IPS-18c (cell line): Measurements from ENCODE around the gene COL20A1.

Experiments used
- H3K4me3 ChIP-seq: 2 replicates; pipeline ENCODE4 v1.7.0; 2013; ENCODE audit warnings: low read depth, mild to moderate bottlenecking, low read length, moderate library complexity; ENCODE audit not compliant: insufficient read depth
- H3K9me3 ChIP-seq: one replicate; pipeline ENCODE4 v1.6.1; 2013; ENCODE audit warnings: mild to moderate bottlenecking, low read length, moderate library complexity; ENCODE audit not compliant: control insufficient read depth, insufficient read depth

The COL20A1 gene

DNA sequence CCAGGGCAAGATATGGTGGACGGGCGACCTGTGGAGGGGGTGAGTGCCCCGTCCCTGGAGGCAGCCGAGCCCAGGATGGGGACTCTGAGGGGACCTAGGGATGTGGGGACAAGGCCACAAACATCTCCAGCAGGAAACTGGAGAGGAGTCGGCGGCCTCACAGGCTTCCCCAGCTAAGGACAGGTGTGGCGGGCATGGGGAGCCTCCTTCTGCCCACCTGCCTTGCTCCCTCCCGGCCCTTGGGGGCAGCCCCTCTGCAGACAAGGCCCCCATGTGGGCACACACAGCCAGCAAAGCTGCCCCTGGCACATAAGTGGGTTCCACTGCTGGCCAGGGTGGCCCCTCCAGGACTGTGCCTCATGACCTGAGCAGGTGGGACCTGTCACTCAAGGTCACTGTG is 63.5 kb downstream of the COL20A1 start:
- H3K9me3 ChIP-seq = no peaks in the 10 kb centered on the region

DNA sequence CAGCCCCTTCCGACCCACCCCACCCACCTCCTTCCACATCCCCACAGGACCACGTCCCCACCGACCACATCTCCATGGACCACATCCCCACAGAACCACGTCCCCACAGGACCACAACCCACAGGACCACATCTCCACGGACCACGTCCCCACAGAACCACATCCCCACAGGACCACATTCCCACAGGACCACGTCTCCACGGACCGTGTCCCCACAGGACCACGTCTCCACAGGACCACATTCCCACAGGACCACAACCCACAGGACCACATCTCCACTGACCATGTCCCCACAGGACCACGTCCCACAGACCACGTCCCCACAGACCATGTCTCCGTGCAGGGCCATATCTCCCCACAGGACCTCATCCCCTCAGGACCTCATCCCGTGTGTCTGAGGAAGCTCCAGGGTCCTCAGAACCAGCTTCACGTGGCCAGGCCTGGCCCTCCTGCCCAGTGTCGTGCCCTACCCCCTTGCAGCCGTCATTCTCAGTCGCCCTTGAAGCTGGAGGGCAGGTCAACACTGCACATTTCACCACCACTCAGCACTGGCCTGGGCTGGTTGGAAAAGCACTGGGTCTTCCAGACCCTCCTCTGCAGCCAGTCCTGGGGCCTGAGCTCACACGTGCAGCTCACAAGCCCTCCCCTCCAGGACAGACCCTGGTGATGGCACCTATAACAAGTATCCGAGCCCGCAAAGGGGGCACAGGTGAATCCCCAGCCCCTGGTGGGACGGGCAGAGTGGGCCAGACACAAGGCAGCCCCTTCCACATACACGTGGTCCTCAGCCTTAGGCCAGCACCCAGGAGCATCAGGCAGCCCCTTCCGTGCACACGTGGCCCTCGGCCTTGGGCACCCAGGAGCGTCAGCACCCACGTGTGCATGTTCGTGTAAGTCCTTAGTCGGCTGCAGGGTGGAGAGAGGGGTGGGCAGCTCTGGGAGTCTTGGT is 64.2 kb downstream of the COL20A1 start:
- Histone ChIP-seq H3K4me3 (no peak overlapping the region), H3K9me3 (no peaks in the 10 kb centered on the region)

More for the DNA sequence above, 63.5 kb downstream of the COL20A1 start:
- no peak overlapping the region for H3K4me3 ChIP-seq

DNA sequence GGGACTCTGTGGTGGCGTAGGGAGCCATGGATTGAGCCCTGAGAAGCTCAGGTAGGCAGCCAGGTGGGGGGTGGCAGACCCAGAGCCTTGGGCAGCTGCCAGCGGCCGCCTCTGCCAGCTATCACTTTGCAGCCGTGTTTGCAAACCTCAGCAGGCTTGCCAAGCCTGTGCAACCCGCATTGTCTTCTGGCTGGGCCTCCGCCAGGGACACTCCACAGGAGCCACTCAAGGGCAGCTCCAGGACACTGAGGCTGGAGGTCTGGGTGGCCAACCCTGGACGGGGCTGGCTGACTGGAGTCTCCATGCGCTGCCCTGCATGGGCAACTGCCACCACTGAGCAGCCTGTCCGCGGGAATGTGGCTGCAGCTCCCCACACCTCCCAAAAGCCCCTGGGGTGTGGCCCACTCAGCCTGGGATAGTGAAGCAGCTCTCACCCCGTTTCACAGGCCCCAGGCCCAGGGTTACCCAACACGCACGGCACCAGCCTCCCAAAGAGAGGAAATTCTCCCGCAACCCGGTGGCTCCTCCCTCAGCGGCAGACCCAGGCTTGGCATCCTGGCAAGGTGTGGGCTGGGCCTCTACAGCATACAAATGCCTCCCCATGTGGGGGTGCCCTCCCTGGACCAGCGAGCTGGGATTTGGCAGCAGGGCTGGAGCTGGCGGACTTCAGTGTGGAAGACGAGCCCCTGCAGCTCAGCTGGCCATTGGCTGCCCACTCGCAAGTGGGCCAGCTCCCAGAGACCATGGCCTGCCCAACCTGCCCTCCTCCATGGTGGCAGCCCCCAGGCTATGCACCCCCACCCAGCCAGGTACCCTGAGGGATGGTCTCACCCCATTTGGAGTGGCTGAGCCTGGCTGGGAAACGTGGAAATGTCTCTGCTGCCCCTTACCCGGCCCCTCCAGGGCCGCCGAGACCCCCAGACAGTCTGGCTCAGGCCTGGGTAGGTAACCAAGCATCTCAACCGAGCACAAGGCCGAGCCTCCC is 65.2 kb downstream of the COL20A1 start:
- Histone ChIP-seq H3K9me3 (no peaks in the 10 kb centered on the region), H3K4me3 (no peak overlapping the region)

DNA sequence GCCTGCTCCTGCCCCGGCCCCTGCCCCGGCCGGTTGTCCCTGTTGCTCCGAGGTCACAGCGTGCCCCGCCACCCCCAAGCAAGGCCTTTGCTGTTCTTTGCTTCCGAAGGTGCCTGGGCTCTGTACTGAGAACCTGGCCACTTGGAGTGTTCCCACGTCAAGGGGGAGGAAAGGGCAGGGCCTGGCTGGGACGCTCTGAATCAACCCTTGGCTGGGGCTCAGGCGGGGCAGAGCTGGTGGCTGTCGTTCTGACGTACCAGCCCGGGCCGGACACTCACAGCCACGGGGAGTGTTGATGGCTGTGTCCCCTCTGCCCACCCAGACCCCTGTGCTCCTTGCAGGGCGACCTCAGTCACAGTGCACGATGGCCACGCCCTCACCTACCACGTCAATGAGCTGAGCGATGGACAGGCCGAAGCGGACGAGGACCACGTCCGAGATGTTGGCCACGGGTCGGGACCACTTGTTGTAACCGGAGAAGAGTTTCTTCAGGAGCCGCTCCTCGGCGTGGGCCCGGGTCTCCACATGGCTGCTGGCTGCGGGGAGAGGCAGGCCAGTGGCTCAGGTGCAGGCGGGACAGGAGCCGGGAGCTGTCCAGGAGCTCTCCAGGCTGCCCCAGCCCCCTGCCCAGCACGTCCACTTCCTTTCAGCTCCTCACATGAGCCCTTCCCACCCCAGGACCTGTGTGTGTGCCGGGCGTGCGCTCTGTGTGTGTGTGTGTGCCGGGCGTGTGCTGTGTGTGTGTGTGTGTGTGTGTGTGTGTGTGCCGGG is 66.4 kb downstream of the COL20A1 start:
- no peaks in the 10 kb centered on the region for H3K9me3 ChIP-seq
- no peak overlapping the region for H3K4me3 ChIP-seq

DNA sequence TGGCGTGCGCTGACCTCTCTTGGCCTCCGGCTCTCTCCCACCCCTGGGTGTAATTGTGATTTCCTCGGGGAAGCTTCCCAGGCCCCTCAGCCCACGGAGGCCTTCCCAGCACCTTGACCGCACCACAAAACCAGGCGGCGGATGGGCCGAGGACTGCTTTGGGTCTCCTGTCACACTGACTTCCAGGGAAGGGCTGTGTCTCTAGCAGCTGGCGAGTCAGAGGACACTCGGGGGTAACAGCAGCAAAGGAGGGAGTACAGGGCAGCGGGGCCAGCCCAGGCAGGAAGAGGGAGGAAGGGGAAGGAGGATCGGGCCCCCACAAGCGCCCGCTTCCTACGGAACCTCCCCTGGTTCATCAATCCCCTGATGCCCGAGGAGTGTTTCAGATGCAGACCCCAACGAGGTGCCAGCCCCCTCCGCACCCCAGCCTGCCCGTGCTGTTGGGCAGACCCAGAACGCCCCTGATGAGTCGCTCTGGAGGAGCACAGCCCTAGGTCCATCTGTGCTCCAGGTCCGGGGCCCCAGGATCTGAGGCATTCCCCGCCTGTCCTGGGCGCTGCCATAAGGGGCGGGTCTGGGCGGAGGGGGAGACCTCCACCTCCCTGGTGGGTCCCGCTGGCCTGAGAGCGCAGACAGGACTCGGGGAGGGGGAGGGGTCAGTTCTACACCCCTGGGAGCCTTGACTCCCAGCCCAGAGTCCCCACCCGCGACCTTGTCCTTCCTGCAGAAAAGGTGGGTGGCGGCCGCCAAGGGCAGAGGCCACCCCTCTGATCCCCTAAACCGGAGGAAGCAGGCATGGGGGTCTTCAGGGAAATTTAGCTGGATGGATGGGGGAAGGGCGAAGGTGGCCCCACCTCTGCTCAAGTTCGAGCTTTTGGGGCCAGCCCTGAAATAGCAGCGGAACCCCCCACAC is 67.2 kb downstream of the COL20A1 start:
- no peaks in the 10 kb centered on the region for H3K9me3 ChIP-seq
- peak overlapping the region; percentile 51 for H3K4me3 ChIP-seq

DNA sequence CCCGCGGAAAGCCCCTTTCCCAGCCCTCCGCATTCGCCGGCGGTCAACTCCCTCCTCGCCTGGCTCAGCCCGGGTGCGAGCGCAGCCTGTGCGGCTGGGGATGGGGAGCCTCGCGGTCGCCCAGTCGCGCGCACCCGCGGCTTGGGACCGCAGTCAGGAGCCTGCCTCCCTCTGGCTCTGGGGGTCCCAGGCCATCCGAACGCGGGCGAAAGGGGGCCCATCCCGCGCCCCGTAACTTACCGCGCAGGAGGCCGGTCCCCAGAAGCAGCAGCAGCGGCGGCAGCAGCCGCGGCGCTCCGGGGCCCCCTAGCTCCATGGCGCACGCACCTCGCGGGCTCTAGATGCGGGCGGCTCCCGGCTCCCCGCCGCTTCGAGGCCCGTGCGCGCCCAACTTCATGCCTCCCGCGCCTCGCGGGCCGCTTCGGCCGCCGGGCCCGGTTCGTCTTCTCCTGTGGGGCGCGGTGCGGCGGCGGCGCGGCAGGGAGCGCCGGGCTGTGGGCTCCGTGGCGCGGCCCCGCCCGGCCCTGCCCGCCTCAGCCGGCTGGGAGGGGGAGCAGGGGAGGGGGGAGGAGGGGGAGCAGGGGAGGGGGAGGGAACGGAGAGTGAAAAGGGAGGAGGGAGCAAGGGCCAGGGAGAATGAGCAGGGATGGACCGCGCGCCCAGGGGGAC is 68.0 kb downstream of the COL20A1 start, which contains the start of gene CHRNA4:
Gene CHRNA4 (minus strand): TSS at position 500 of the 669 bp plus-strand sequence. CDS start 184 bp downstream, at position 316.
- Histone ChIP-seq H3K9me3 (no peaks in the 10 kb centered on the region), H3K4me3 (peak within 1 kb of the TSS; percentile 51)

DNA sequence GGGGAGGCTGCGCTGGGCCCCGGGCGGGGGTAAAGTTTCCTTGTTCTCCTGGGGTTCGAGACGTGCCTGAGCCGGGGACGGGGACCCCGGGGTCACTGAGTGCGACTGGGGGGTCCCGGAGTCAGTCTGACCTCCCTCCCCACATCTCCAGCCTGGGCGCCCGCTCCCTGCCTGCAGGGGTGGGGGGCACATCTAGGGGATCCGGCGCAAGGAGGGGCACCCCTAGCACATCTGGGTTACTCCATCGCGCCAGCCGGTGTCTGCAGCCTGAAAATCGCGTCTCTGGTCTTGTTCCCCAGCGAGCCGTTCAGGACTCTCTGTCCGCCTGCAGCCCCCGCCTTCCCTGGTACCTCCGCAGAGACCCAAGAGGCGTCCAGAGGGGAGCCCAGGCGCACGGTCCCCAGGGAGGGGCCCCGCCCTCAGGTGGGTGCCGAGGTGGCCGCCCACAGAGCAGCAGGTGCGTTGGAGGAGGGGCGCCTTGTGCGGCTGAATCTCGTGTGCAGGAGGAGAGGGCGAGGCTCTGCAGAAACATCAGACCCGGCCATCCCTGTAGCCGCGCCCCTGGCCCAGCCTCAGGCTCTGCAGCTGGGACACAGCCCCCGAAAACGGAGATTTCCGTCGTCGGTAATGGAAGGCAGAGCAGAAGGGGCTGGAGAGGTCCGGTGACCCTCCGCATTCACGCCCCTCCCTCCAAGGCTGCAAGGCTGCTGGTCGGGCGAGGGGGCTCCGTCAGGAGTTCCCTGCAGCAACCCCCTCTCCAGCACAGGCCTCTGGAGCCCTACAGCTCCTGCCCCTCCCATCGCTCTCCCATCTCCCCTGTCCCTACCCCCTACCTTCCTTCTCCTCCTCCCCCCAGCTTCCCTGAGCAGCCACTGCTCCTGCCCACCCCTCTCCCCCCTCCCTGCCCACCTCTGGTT is 68.8 kb downstream of the COL20A1 start:
- Histone ChIP-seq H3K4me3 (peak overlapping the region; percentile 11; the same call in 1 of the 2 replicates), H3K9me3 (no peaks in the 10 kb centered on the region)

DNA sequence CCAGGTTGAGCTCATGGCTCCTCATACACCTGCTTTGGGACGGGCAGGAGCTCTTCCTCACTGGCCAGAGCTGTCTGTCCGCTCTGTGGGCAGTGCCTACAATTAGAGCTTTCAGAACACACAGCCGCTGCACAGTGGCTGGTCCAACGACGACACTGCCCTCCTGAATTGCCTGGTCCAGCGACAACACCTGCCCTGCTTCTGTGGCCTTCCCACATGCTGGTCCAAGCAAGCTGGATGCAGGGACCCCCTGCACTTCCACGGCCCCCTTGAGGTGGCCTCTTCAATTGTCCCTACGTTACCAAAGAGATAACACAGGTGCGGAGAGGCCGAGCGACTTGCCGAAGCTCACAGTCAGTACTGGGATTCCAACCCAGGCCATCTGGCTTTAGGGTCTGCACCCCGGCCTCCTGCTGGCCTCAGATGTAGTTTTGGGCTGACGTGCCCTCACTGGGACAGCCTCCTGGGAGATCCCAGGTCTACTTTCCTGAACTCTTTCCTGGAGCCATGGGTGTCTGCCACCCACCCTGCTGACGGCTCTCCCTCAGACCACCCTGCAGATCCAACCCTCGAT is 69.5 kb downstream of the COL20A1 start:
- H3K9me3 ChIP-seq = no peaks in the 10 kb centered on the region
- no peak overlapping the region for H3K4me3 ChIP-seq

DNA sequence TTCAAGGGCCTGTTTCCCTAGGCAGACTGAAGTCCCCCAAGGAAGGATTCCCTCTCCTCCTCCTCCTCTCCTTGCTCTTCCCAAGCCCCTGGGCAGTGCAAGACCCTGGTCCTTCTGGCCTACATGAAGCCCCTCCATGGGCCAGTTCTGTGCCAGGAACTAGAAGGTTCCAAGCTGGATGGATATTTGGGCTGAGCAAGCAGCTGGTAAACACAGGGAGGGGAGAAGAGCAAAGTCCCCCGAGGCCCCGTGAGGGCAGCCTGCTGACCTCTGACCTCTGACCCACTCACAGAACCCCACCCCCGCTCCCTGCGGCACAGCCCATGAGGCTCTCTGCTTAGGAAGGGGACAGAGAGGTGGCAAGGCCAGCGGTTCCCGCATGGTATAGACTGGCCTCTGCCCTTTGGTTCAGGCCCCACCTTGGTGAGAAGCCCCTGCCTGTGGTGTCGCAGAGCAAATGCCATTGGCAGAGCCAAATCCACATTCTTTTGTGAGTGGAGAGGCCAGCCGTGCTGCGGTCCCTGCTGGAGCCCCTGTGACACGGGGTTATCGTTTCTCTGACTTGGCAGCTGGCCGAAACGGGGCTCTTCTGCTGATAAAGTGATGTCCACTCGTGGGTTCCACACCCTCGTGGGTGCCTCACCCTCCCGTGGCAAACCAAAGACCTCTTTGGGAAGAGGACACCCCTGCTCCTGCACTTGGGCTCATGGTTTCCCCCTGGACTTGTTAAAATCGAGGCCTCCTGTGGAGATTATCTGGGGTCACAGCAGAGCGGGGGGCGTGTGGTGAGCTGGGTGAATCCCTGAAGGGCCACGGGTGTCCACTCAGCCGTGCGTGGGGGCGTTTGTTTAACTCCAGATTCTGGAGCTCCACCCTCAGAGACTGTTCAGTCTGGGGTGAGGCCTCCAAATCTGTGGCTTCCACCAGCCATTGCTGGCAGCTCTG is 70.3 kb downstream of the COL20A1 start:
- Histone ChIP-seq H3K4me3 (no peak overlapping the region), H3K9me3 (no peaks in the 10 kb centered on the region)

DNA sequence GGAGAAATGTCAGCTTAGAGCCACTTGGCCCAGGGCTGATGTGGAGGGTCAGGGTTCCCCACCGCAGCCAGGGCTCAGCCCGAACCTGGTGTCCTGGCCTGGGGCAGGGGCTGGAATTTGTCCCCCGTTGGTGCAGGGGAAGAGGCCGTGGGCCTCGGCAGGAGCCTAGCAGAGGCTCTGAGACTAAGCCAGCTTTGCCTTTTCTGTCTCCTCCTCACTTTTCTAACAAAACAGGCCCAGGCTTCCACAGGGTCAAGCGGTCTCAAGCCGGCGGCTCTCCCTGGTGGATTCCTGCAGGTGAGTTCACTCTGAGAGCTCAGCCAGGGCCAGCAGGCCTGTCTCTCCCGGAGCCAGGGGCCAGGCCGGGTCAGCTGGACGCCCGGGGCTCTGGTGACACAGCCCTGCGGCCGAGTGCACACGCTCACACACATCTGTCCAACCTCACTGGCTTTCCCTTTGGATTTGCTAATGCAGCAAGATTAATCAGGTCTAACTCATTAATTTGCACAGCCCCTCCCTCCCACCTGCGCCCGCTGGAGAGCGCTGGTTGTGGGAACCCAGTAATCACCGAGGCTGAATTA is 71.1 kb downstream of the COL20A1 start:
- Histone ChIP-seq H3K4me3 (no peak overlapping the region), H3K9me3 (no peaks in the 10 kb centered on the region)

DNA sequence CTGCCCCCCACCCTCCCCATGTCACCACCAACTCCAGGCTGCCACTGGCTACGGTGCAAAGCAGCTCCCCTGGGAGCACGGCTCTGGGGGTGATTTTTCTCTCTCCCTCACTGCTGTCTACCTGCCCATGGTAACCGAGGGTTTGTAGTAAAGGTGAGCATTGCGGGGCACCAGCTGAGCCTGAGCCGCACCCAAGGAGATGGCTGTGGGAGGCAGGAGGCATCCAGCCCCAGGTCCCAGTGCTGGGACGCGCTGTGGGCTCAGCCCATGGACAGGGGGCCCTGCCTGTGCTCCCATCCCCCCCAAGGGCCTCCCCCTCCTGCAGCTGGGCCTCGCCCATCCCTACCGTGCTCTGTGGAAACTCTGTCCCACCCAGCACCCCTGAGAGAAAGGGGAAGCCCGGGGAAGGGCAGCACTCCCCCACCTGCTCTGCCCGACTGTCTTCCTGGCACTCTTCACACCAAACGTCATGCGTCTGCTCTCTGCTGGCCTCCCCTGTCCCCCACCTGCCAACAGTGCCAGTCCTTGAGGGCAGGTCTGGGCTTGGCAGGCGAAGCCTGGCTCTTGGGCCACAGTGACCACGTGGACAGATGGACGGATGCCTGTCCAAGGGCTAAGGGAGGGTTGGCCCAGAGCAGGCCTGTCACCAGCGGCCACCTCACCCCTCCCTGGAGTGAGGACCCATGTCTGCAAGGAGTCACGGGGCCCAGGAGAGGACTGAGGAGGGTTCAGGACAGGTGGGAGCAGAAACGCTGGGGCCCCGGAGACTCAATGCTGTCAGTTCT is 72.0 kb downstream of the COL20A1 start:
- H3K9me3 ChIP-seq = no peaks in the 10 kb centered on the region

DNA sequence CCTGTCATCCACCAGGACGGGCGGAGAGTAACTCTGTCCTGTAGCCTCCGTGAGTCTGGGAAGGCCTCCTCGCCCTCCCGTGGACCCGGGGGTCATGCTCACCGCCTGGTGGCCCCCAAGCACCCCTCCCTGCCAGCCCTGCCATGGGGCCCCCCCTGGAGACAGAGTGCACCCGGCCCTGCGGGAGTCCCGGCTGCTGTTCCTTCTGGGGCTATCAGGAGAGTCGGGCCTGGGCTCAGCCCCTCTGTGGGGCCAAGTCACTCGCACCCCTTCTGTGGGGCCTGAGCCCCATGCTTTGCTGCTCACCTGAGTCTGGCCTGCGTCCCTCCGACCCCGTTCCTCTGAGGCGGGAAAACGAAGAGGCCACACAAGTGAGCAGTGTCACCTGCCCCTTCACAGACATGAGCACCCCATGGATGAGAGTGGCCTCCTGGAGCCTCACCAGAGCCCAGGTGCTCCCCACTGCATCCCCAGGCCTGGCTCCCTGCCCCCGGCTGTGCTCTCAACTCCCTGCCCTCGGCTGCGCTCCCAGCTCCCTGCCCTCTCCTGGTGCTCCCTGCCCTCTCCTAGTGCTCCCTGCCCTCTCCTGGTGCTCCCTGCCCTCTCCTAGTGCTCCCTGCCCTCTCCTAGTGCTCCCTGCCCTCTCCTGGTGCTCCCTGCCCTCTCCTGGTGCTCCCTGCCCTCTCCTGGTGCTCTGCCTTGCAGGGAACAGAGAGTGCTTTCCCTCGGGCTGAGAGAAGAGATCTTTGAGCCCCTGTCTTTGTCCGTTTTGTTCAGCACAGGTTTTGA is 72.8 kb downstream of the COL20A1 start:
- no peak overlapping the region for H3K4me3 ChIP-seq
- H3K9me3 ChIP-seq = no peaks in the 10 kb centered on the region

More for the DNA sequence above, 72.0 kb downstream of the COL20A1 start:
- H3K4me3 ChIP-seq = no peak overlapping the region
